CD4-positive, alpha-beta T cell treated with Interleukin-12 subunit alpha and Interleukin-12 subunit beta, for 1 hour (primary cell): ENCODE results near the gene OCRL.
"Not testable (repeated sequence)": the region's sequence is repeated elsewhere in the genome, so short reads cannot be mapped to it uniquely, and the experiment has no call there.

Source experiments
- DNase-seq: peaks from one replicate; pipeline ENCODE4 v3.0.0-alpha.2; 2020

The OCRL gene

GRCh38 chrX:129540722-129541184, 694 bp downstream of the OCRL start:
- no peak for DNase-seq

DNA sequence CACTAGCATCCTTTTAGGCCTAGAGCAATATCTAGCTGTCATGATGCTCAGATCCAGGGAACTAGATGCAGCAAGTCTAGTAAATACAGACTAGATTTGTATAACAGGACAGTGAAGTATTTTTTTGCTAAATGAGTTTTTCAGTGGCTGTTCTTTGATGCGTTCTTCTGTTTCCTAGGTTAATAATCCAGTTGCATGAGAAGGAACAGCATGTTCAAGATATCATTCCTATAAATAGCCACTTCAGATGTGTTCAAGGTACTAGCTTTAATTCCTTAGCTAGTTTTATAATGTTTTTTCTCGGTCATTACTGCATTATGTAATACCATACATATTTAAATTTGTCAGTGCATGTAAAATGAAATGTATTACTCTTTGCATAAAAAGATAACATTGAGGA, 4.7 kb downstream of the OCRL start:
- no peak for DNase-seq

GRCh38 chrX:129545408-129545807, 5.3 kb downstream of the OCRL start:
- no peak for DNase-seq

DNA sequence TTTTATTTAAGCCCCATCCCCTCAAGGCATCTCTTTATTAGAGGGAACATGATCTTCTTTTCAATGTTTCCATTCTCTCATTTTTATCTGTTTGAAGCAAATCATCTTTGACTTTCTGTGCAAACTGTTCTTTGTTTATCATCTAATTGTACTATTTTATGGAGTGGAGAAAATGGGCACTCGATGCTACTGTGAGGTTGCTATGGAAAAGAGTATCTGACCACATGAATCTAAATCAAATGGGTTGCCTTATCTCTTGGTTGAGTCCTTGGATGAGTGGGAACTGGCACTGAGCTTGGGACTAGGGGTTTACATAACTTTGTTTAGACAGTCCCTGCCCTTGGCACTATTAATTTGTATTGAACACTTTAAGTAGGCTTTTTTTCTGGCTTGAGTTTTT, 9.1 kb downstream of the OCRL start:
- DNase-seq = no peak

- DNase-seq = no peak
Observed at GRCh38 chrX:129553619-129554288, 13.7 kb downstream of the OCRL start.

- DNase-seq = not testable (repeated sequence)
Observed at GRCh38 chrX:129554816-129555215, 14.8 kb downstream of the OCRL start.

DNA sequence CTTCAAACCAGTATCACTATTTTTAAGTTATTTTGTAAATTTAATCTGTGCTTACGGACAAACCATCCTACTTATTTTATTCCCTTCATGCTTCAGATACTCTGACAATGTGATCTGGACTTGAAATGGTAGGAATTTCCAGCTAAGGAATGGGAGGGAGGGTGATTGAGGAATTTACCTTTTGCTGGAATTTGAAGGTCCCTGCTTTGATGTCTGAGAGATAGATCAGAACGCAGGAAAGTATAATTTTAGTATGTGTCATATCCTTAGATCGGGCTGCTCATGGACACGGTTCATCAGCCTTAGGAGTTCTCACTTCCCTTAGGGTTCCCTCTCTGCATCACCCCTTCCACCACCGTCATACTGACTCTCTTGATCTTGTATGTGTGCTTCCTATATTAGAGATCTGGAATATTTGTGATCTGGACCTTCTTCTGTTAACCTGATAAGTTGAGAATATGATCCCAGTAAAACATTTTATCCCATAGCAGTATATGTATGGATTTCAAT, 16.8 kb downstream of the OCRL start:
- DNase-seq = no peak

GRCh38 chrX:129557844-129558480, 17.9 kb downstream of the OCRL start:
- no peak for DNase-seq

DNA sequence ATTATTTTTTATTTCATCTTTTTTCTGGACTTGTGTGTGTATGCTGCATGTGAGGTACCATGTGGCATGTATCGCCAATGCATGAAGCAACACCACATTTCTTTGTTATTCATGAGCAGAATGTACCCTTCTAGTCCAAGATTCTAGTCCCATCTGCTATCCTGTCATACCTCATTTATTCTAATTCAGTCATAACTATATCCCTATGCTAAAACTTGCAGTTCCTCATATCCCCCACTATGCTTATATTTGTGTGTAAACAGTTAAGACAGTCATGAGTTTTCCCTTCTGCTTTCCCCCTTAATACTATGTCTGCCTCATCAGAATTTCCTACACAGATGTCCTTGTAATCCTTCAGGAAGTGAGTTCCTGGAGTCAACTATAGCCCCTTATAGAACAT, 19.7 kb downstream of the OCRL start:
- DNase-seq = no peak

DNA sequence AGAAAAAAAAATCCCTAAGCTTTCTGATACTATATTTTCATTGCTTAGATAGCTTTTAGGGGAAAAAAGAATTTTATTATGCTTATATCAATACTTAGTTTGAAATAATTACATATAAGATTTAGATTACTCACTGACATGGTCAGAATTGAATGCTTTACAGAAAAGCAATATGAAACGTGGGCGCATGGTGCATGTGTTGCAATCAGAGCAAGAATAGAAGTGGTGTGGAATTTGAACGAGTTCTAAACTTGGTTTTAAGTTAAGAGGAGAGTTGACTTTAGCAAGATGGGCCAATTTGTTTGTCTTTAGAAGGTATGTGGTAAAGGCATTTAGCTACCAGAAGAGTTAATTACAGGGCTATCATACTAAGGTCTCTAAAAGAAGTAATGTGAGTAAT, 21.4 kb downstream of the OCRL start:
- DNase-seq = no peak

DNA sequence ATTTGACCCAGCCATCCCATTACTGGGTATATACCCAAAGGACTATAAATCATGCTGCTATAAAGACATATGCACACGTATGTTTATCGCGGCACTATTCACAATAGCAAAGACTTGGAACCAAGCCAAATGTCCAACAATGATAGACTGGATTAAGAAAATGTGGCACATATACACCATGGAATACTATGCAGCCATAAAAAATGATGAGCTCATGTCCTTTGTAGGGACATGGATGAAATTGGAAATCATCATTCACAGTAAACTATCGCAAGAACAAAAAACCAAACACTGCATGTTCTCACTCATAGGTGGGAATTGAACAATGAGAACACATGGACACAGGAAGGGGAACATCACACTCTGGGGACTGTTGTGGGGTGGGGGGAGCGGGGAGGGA, 24.3 kb downstream of the OCRL start:
- DNase-seq = not testable (repeated sequence)

DNA sequence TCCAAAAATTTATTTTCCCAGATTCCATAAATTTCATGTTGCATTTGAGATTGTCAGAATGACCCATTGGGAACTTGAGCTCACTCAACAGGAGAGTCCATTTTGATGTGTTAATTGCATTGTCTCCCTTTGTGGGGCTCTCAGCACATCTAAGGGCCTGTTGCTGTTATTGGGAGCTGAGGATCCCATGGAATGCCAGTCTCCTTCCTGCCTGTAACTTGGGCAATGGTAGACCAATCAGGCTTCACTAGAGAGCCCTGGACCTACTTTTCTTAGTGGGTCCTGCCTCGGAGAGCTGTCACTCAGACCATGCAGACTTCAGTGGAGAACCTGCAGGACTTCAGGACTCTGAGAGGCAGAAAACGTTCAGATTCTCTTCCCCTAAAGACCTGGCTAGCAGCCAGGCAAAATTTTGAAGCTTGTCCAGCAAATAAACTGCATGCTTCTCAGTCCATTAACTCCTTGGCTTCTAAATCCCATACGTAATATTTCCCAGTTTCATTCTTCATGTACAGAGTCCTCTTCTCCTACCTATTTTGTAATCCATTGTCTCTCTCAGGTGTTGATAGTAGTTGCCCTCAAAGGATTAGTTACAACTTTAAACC, 25.1 kb downstream of the OCRL start:
- DNase-seq = no peak

GRCh38 chrX:129566073-129566472, 26.0 kb downstream of the OCRL start:
- no peak for DNase-seq

DNA sequence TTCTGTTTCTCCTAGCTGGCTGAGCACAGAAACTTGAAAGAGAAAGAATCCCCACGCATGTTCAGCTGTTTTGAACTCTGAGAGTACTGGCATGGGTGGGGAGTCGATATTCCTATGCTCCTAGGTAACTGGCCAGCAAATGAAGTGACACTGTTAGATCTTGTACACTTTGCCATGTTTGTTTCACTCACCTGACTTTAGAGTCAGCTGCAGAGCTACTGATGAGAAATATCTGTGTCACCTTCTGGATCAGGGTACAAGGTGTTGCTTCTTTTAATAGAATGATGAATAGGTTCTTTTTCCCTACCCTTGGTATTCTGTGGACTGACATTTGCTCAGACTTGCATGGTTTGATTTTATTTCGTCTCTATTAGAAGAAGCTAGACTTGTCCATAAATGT, 28.3 kb downstream of the OCRL start:
- no peak for DNase-seq

DNA sequence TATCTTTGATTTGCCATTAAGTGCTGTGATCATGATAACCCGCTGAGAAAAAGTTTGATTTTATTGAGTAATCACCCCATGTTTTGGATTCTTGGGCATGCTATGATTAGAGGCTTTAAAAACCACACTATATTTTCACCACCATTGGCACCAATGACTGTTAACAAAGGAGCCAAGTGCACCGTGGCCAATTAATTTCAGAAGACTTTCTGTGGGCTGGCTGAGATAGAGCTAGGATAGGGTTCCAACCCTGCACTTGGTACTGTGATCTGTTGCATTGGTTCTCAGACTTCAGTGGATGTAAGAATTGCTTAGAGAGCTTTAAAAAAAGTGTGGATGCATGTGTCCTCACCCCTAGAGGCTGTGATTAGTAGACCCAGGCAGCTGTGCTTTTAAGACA, 32.4 kb downstream of the OCRL start:
- no peak for DNase-seq

DNA sequence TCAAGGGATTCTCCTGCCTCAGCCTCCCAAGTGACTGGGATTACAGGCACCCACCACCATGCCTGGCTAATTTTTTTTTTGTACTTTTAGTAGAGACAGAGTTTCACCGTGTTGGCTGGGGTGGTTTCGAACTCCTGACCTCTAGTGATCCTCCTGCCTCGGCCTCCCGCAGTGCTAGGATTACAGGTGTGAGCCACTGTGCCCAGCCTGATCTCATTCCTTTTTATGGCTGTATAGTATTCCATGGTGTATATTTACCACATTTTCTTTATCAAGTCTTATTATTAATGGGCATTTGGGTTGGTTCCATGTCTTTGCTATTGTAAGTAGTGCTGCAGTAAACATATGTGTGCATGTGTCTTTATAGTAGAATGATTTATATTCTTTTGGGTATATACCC, 33.6 kb downstream of the OCRL start:
- not testable (repeated sequence) for DNase-seq

DNA sequence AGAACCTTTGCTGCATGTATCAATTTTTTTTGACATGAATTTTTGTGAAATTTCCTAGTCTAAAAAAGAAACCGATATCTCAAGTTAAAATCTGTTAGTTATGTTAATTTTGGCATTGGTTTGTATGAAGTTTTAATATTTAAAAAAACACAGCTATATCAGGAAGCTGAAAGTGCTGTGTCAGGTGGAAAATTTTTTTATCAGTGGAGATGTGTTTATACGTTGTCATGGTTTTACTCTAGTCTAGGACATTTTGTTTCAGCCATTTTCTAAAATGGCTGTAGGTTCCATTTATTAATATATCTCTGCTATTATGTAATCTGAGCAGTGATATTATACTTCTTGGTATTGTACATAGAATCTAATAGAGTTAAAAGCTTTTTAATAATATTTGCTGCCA, 34.2 kb downstream of the OCRL start:
- DNase-seq = no peak

- DNase-seq = no peak
Observed at GRCh38 chrX:129576539-129576938, 36.5 kb downstream of the OCRL start.

DNA sequence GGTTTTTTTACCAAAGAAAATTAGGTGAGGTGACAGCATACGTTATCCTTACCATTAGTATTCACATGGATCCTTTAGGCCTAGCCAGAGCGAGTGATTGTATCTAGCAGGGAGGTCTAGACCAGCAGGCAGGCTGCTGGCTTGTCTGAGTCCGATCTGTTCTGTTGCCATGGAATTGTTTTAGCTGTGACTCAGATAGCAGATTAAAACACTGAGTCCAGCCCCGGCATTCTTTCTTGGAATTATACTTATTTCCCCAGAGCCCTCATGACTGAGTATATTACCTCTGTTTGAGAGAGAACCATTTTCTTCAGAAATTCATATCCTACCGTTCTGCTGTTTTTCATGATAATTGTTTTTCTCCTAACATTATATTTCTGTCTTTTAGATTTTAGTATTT, 37.4 kb downstream of the OCRL start:
- DNase-seq = no peak

DNA sequence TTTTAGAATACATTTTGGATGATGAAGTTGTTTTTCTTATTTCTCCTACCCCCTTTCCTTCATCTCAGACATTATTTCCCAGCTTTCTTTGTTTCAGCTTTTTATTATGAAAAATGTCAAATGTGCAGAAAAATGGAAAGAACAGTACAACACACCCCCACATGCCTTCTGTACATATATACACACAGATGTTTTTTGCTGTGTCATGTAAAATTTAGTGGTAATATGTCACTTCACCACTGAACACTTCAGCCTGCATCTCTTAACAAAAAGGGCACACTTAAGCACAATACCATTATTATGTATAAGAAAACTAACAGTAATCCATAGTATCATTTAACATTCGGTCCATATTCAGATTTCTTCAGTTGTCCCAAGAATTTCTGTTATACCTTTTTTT, 37.8 kb downstream of the OCRL start:
- DNase-seq = no peak

GRCh38 chrX:129581904-129582303, 41.8 kb downstream of the OCRL start:
- no peak for DNase-seq

DNA sequence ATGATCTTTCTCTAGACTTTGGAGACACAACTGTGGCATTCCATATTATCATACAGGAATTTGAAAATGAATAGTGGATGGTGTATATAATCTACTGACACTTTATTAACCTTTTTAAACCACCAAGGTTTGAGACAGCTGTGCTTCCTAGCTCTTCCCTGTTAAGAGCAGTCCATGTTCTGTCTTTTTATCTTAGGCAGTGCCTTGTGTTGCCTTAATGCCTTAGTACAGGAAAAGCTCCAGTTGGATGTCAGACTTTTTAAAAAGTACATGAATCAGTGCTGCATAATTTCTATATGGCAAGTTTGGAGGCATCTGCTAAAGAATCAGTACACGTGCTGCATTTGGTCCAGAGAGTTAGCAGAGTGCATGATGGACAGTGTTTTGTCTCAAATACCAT, 45.1 kb downstream of the OCRL start:
- DNase-seq = no peak

DNA sequence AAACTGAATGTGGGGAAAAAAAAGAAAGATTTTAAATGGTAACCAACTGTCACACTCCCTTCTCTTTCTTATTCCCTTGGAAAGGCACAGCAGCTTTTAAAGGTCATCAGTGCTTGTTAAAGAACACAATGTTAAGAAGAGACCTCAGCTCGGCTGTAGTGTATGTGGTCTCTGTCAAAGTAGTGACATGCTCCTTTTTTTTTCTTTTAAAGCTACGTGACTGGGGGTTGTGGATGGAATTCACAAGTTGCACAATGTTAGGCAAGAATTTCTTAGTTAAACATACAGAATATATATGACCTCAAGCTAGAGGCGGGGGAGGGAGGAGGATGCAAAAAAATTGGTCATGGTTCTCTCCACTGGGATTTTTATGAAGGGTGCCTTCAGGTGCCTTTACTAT, 45.6 kb downstream of the OCRL start:
- no peak for DNase-seq

- no peak for DNase-seq
Observed at GRCh38 chrX:129586446-129586845, 46.4 kb downstream of the OCRL start.
